GM21515 (cell line): Measurements from ENCODE around the gene DNAJC4.

Experiments used
- ATAC-seq: cut with Tn5 transposase; IDR thresholded peaks from one replicate; pipeline ENCODE4 v1.9.1; 2021; ENCODE audit not compliant: unreplicated experiment

Gene DNAJC4

GRCh38 chr11:64227405-64227956 is 2.9 kb upstream of the DNAJC4 start:
- ATAC-seq = no peak

GRCh38 chr11:64229090-64229743 is 1.1 kb upstream of the DNAJC4 start:
- ATAC-seq = no peak

GRCh38 chr11:64229744-64230170 is 591 bp upstream of the DNAJC4 start:
- ATAC-seq = no peak

- no peak for ATAC-seq
Observed at GRCh38 chr11:64230985-64231365, 627 bp downstream of the DNAJC4 start.

- ATAC-seq = no peak
Observed at GRCh38 chr11:64231546-64231945, 1.2 kb downstream of the DNAJC4 start.

GRCh38 chr11:64232182-64232966 is 2.0 kb downstream of the DNAJC4 start:
- no peak for ATAC-seq

- ATAC-seq = no peak
Observed at GRCh38 chr11:64232967-64233315, 2.6 kb downstream of the DNAJC4 start.

- ATAC-seq = peak; percentile 27
Observed at GRCh38 chr11:64233913-64234586, 3.7 kb downstream of the DNAJC4 start, which contains the start of gene VEGFB. Gene VEGFB (plus strand): TSS chr11:64234584. CDS start chr11:64234834, 250 bp downstream.

GRCh38 chr11:64234647-64235379 is 4.5 kb downstream of the DNAJC4 start:
- peak; percentile 10 for ATAC-seq

GRCh38 chr11:64235437-64236161 is 5.3 kb downstream of the DNAJC4 start:
- no peak for ATAC-seq

GRCh38 chr11:64237484-64237951 is 7.2 kb downstream of the DNAJC4 start:
- ATAC-seq = no peak

GRCh38 chr11:64238076-64238475 is 7.7 kb downstream of the DNAJC4 start:
- no peak for ATAC-seq

- ATAC-seq = no peak
Observed at GRCh38 chr11:64238999-64239398, 8.7 kb downstream of the DNAJC4 start.

GRCh38 chr11:64239662-64240434 is 9.5 kb downstream of the DNAJC4 start:
- ATAC-seq = peak; percentile 8

GRCh38 chr11:64240435-64241240 is 10.3 kb downstream of the DNAJC4 start, which contains the start of gene FKBP2:
Gene FKBP2 (plus strand): TSS chr11:64241095. CDS start chr11:64242388, 1,293 bp downstream.
- ATAC-seq = peak; percentile 46

GRCh38 chr11:64241241-64241490 is 10.8 kb downstream of the DNAJC4 start:
- peak; percentile 52 for ATAC-seq

GRCh38 chr11:64241491-64242374 is 11.4 kb downstream of the DNAJC4 start:
- ATAC-seq = peak; percentile 12
